ENCODE measurements around the gene COL7A1. TPM values are rescaled to one million over a fixed set of nuclear protein-coding genes. Genes with fewer than 3 reads are reported as not detected.

Gene COL7A1
- polyA plus RNA-seq, 1 donor from 2014 or later, result 45.3 TPM

DNA sequence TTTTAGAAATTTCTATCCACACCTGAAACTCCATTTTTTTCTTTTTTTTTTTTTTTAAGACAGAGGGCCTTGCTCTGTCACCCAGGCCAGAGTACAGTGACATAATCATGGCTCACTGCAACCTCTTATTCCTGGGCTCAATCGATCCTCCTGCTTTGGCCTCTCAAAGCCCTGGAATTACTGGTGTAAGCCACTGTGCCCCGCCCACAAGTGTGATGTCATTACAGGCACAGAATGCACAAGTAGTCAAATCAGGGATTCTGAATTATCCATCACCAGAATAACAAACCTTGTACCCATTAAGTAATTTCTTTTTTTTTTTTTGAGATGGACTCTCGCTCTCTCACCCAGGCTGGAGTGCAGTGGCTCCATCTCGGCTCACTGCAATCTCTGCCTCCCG is 12.4 kb upstream of the COL7A1 start:
- no peak overlapping the region for H2AFZ ChIP-seq (ENCODE audit: low read depth, low read length)
- H3K27me3 ChIP-seq (ENCODE audit: insufficient read depth, low read depth, low read length), result no peaks in the 10 kb centered on the region
- no peaks in the 10 kb centered on the region for H3F3A ChIP-seq (ENCODE audit: insufficient read depth, low read length, poor library complexity, severe bottlenecking)
- no peaks in the 10 kb centered on the region for H3K9me2 ChIP-seq (ENCODE audit: insufficient read depth, low read length)
- no peaks in the 10 kb centered on the region for H4K20me1 ChIP-seq (ENCODE audit: insufficient read depth)
- H3K4me3 ChIP-seq (ENCODE audit: low read length), result no peak overlapping the region
- no peak overlapping the region for H3K9ac ChIP-seq (ENCODE audit: low read length)
- H3K4me2 ChIP-seq (ENCODE audit: low read length), result no peak overlapping the region
- no peak for TF ChIP-seq CTCF (IDR thresholded peaks at IDR 0.05; ENCODE audit: poor library complexity, severe bottlenecking)
- peaks cover 20% of the 10 kb centered on the region for H3K79me2 ChIP-seq (replicated peaks; ENCODE audit: insufficient read depth, low read length)
- no peak overlapping the region for H3K27ac ChIP-seq (ENCODE audit: low read length)
- no peaks in the 10 kb centered on the region for H3K36me3 ChIP-seq (ENCODE audit: insufficient read depth, low read length)
- no peaks in the 10 kb centered on the region for H3K9me3 ChIP-seq (ENCODE audit: low read length)

- H3F3A ChIP-seq (ENCODE audit: insufficient read depth, low read length, poor library complexity, severe bottlenecking), result no peaks in the 10 kb centered on the region
- H3K36me3 ChIP-seq (ENCODE audit: insufficient read depth, low read length), result no peaks in the 10 kb centered on the region
- H3K9me3 ChIP-seq (ENCODE audit: low read length), result no peaks in the 10 kb centered on the region
- no peak overlapping the region for H2AFZ ChIP-seq (ENCODE audit: low read depth, low read length)
- no peaks in the 10 kb centered on the region for H3K79me2 ChIP-seq (replicated peaks; ENCODE audit: insufficient read depth, low read length)
- no peak for TF ChIP-seq EP300 (conservative IDR thresholded peaks at IDR 0.05; ENCODE audit: poor library complexity, severe bottlenecking)
- TF ChIP-seq SMC3 (conservative IDR thresholded peaks at IDR 0.05; ENCODE audit: poor library complexity), result no peak
- TF ChIP-seq CTCF (IDR thresholded peaks at IDR 0.05; ENCODE audit: poor library complexity, severe bottlenecking), result no peak
- no peak for TF ChIP-seq MXI1 (conservative IDR thresholded peaks at IDR 0.05; ENCODE audit: poor library complexity, severe bottlenecking)
- TF ChIP-seq TAF1 (IDR thresholded peaks at IDR 0.05; ENCODE audit: low read depth), result no peak
- no peak for TF ChIP-seq POLR2AphosphoS5 (IDR thresholded peaks at IDR 0.05)
- TF ChIP-seq EZH2 (IDR thresholded peaks at IDR 0.05; ENCODE audit: borderline replicate concordance, insufficient read depth, low read length, poor library complexity, severe bottlenecking), result no peak
- TF ChIP-seq REST (IDR thresholded peaks at IDR 0.05; ENCODE audit: borderline replicate concordance), result no peak
- TF ChIP-seq RAD21 (conservative IDR thresholded peaks at IDR 0.05), result no peak
- H3K9me2 ChIP-seq (ENCODE audit: insufficient read depth, low read length), result no peaks in the 10 kb centered on the region
- H3K27ac ChIP-seq (ENCODE audit: low read length), result no peak overlapping the region
- no peaks in the 10 kb centered on the region for H4K20me1 ChIP-seq (ENCODE audit: insufficient read depth)
- no peak overlapping the region for H3K9ac ChIP-seq (ENCODE audit: low read length)
- H3K4me2 ChIP-seq (ENCODE audit: low read length), result no peak overlapping the region
- H3K4me3 ChIP-seq (ENCODE audit: low read length), result no peak overlapping the region
- H3K27me3 ChIP-seq (ENCODE audit: insufficient read depth, low read depth, low read length), result no peaks in the 10 kb centered on the region
Observed at GRCh38 chr3:48601622-48601994, 6.5 kb upstream of the COL7A1 start.

All from neural cell (in vitro differentiated cells).